ENCODE results near the gene TRERF1.
"Not testable (repeated sequence)": the region's sequence is repeated elsewhere in the genome, so short reads cannot be mapped to it uniquely, and the experiment has no call there.

Gene TRERF1, protein sequence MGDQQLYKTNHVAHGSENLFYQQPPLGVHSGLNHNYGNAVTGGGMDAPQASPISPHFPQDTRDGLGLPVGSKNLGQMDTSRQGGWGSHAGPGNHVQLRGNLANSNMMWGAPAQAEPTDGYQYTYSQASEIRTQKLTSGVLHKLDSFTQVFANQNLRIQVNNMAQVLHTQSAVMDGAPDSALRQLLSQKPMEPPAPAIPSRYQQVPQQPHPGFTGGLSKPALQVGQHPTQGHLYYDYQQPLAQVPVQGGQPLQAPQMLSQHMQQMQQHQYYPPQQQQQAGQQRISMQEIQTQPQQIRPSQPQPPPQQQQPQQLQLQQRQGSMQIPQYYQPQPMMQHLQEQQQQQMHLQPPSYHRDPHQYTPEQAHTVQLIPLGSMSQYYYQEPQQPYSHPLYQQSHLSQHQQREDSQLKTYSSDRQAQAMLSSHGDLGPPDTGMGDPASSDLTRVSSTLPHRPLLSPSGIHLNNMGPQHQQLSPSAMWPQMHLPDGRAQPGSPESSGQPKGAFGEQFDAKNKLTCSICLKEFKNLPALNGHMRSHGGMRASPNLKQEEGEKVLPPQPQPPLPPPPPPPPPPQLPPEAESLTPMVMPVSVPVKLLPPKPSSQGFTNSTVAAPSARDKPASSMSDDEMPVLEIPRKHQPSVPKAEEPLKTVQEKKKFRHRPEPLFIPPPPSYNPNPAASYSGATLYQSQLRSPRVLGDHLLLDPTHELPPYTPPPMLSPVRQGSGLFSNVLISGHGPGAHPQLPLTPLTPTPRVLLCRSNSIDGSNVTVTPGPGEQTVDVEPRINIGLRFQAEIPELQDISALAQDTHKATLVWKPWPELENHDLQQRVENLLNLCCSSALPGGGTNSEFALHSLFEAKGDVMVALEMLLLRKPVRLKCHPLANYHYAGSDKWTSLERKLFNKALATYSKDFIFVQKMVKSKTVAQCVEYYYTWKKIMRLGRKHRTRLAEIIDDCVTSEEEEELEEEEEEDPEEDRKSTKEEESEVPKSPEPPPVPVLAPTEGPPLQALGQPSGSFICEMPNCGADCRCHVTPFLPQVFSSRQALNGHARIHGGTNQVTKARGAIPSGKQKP (N-terminal part only)

DNA sequence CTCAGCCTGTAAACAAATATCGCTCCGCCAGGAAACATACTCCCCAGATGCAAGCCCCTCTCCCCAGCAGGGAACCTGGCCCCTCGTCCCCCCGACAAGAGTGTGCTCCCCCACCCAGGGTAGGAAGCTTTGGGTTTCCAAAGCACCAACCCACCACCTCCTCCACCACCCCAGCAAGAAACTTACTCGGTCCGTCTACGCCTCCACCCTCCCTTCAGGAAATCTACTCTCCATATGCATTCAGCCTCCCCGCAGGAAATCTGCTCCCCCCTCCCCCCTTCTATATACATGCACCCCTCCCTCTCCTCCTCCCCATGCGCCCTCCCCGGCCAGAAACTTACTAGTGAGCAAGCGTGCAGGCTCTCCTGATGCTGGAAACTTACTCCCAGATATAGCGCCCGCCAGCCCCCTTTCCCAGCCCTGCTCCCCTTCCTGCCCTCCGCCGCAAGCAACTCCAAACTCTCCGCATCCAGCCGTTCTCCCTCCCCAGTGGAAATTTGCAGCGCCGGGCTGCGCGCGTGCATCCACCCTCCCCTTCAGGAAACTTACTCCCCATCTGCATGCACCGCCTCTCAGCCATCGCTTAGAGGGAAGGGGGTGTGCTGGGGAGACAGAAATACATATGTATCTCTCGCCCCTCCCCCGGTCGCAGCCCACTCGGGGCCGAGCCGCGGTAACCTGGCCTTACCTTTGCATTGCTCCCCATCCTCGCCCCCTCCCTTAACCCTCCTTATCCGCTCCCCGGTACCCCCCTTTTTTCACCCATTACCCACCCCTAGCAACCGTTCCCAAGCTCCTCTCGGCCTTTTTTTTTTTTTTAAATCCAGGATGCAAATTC lies at the start of gene TRERF1:
TRERF1 (minus strand) TSS at position 594 of the 838 bp plus-strand sequence. CDS start 182,336 bp downstream, outside the sequence.
- no peak for DNase-seq

DNA sequence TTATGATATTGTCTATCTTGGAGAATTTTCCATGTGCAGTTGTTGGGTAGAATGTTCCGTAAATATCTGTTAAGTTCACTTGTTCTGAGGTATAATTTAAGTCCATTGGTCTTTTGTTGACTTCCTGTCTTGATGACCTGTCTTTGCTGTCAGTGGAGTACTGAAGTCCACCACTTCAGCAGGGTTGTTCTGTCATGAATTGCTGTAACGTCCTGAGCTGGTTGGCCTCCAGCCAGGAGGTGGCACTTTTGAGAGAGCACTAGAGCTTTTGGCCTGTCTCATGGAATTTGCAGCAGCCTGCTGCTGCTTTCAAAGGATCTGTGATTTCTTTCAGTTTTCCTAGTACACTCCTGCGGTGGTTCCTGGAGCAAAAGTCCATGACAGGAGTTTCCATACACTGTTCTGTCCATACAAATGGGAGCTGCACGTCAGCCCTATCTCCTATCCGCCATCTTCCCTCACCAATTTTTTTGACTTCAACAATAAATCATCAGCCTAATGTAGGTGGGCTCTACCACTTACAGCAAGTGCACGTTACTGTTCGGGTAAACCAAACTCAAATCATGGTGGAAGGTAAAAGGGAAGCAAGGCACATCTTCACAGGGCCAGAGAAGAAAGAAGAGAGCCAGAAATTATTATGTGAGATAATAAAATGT lies 46.9 kb upstream of the TRERF1 start:
- no peak for DNase-seq

DNA sequence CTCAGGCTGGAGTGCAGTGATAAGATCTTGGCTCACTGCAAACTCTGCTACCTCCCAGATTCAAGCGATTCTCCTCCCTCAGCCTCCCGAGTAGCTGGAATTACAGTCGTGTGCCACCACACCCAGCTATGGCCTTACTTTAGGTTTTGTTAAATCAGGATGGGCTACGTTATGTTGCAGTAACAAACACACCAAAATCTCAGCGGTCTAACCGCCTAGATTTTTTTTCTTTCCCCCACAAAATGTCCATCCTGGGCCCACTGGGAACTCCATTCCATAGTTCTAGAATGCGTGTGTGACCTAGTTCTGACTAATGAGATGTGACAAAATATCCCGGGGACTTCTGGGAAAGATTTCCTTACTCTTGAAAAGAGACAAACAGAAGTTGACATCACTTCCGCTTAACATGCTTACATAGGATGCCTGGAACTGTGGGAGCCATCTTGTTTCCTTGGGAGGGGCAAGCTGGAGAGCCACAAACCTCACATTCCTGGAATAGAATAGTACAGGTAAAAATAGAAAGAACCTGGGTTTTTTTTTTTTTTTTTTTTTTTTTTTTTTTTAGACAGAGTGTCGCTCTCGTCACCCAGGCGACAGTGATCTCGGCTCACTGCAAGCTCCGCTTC lies 42.3 kb upstream of the TRERF1 start:
- DNase-seq: no peak

DNA sequence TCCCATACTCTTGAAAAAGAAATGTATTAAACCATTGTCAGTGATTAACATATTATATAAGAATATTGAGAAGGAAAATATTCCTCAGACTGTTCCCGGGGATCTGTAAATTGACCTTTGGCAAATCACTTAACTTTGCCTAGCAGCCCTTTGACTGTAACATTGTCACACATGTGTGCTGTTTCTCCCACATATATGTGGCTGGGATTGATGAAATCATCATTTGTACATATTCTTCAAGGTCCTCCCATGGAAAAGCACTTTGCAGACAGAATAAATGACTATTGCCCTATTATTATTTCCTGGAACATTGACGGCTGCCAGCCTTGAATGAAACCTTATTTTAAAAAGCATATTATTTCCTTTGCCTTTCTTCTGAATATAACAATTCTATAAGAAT lies 36.4 kb upstream of the TRERF1 start:
- no peak for DNase-seq

DNA sequence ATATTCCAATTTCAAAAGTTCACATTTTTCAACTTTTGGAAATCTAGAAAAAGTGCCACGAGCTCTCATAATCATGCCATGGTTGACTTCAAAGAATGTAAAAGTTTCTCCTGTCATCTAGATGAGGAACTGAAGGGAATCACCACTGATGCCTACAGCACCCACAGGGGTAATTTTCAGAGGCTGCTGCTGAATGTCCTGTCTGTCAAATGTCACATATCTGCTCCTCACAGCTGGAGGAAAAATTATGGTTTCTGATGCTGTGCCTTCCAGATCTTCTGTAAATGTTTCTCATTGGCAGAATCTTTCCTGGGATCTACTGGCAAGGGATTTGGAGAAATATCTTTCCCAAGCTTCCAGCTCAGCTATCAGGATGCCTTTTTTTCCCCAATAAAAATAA lies 32.5 kb upstream of the TRERF1 start:
- DNase-seq: no peak

DNA sequence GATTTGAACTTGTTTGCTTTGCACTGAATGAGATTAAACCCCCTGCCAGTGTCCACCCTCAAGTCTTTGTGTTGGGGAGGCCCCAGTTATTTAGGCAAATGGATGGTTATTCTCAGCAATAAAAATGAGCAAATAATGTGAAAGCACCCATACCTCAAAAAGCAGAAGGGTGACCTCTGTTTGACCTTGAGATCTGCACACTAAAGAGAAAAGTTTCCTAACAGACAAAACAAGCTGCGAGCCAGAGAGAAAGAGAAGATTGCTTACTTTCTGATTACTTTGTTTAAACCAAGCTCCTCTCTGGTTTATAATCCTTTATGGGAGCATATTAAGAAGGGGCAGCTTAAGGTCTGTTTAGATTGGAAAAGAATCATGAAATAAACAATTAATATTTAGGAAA lies 30.4 kb upstream of the TRERF1 start:
- no peak for DNase-seq

DNA sequence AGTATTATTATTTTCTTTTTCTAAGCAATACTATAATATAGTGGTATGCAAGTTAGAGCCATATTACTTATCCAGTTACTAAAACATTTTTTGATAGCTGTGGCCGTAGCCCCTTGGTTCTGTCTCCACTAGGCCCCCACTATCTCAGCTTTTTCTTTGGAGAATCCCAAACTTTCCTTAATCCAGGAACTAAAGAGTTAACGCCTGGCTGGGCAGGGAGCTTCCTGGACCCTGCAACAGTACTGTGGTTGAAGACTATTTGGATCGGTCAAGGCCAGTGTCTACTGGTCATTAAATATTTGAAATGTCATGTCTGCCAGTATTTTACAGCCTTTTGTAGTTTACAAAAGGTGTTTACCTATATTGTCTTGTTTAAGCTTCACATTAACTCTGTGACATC lies 20.0 kb upstream of the TRERF1 start:
- no peak for DNase-seq

DNA sequence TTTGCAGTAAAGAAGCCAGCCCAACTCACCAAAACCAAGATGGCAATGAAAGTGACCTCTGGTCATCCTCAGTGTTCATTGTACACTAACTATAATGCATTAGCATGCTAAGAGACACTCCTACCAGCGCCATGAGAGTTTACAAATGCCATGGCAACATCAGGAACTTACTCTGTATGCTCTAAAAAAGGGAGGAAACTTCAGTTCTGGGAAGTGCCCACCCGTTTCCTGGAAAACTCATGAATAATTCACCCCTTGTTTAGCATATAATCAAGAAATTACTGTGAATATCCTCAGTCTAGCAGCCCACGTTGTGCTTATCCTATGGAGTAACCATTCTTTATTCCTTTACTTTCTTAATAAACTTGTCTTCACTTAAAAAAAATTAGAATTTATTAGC lies 19.4 kb upstream of the TRERF1 start:
- no peak for DNase-seq

DNA sequence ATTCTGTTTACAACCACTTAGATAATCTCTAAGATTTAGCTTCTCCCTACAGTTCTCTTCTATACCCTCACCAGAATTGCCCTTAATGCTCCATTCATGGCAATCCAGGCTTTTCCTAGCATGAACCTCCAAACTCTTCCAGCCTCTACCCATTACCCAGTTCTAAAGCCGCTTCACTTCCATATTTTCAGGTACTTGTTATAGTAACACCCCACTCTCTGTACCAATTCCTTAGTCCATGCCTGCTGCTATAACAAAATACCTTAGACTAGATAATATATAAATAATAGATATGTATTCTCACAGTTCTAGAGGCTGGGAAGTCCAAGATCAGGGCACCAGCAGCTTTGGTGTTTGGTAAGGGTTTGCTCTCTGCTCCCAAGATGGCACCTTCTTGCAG lies 16.5 kb upstream of the TRERF1 start:
- no peak for DNase-seq

DNA sequence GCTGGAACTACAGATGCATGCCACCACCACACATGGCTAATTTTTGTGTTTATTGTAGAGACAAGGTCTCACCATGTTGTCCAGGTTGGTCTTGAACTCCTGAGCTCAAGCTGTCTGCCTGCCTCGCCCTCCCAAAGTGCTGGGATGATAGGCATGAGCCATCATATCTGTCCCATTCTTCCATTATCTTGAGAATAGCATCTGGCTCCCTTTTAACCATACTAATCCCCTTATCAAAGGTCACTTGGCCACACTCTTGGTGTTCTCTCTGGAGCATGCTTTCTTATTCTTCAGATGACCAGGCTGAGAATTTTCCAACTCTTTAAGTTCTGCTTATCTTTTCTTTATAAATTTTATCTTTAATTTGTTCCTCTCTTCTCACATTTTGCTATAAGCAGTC lies 15.9 kb upstream of the TRERF1 start:
- no peak for DNase-seq

DNA sequence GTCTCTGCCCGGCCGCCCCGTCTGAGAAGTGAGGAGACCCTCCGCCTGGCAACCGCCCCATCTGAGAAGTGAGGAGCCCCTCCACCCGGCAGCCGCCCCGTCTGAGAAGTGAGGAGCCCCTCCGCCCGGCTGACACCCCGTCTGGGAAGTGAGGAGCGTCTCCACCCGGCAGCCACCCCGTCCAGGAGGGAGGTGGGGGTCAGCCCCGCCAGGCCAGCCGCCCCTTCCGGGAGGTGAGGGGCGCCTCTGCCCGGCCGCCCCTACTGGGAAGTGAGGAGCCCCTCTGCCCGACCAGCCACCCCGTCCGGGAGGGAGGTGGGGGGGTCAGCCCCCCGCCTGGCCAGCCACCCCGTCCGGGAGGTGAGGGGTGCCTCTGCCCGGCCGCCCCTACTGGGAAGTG lies 14.7 kb upstream of the TRERF1 start:
- DNase-seq: not testable (repeated sequence)

DNA sequence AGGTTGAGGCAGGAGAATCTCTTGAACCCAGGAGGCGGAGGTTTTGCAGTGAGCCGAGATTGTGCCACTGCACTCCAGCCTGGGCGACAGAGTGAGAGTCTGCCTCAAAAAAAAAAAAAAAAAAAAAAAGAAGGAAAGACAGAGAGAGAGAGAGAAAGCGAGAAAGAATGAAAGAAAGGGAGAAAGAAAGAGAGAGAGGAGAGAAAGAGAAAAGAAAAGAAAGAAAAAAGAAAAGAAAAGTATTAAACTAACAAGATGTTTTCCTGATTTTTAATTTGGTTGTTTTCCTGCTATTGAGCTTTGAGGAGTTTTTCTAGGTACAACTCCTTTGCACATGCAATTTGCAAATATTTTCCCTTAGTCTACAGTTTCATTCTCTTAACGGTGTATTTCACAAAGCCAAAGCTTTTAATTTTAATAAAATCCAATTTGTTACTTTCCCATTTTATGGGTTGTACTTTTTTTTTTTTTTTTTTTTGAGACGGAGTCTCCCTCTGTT lies 10.8 kb upstream of the TRERF1 start:
- no peak for DNase-seq

DNA sequence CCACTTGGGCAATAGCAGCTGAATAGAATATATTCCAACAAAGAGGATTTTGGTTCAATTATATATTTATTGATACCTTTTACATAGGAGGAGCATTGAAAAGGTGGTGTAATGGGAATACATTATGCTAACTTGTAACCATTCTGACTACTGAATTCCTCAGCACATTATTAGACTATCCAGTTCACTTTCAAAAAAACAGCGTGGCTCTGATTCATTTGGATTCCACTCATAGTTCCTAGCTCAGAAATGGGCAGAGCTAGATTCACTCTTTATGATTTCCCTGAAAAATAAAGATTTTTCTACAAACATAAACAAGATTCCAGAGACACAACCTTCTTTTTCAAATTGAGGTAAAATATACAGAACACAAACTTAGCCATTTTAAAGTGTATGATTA lies 9.2 kb upstream of the TRERF1 start:
- DNase-seq: no peak

DNA sequence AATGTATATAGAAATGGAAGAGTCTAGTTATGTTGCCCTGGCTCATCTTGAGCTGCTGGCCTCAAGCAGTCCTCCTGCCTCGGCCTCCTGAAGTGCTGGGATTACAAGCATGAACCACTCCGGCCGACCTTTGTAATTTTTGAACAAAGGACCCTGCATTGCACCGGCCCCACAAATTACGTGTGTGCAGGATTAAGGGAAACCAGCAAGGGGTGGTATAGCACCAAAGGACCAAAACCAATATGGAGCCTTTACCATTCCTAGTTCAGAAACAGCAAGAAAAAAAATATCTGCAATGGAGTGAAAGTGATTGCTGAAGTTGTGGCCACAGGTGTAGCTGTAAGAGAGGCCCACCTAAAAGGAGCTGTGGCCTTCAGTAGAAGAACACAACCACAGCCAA lies 8.2 kb upstream of the TRERF1 start:
- DNase-seq: no peak

DNA sequence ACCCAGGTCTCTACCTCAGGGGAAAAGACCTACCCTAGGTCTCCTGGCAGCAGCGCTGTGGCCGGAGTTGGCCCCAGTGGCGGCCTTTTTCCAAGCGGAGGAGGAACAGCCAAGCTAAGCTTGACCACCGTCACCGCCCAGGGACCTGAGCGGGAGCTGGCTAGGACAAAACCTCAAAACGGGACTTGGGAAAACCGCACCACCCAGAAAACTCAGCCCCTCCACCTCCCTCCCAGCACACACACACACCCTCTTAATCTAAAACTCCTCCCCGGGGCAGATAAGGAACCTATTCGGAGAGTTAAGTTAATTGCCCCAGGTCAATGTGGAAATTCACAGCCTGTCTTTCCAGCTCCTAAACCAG lies 2.7 kb upstream of the TRERF1 start:
- no peak for DNase-seq

DNA sequence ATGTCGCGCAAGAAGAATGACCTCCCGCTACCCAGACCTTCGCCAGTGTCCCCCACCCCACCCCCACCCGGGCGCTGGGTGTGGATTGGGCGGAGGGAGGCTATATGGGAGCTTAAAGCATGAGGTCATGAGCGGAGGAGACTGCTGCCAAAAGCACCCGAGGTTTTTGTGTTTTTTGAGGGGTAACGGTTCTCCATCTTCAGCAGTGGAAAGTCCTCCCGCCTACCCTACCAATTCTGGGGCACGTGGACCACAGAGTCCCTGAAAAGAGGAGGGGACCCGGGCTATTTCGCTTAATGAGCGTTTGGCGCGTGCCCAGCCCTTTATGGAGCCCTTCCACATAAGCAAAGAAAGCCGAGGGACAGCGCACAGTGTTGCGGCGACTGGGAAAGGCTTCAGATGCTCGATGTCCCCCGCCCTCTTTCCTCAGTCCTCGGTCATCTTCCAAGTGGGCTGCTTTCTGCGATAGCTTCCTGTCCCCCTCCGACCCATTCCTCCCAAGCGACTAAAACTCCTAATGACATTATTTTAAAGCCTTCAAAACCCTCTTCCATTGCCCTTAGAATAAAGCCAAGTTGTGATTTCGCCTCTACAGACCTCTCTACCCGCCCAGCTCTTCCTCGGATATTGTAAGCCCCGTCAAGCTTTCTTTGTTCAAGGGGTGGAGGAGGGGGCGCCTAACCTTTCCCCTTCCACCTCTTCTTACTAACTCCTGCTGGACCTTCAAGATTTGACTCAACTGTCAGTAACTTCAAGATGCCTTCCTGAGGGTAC lies 2.1 kb upstream of the TRERF1 start:
- DNase-seq: no peak

DNA sequence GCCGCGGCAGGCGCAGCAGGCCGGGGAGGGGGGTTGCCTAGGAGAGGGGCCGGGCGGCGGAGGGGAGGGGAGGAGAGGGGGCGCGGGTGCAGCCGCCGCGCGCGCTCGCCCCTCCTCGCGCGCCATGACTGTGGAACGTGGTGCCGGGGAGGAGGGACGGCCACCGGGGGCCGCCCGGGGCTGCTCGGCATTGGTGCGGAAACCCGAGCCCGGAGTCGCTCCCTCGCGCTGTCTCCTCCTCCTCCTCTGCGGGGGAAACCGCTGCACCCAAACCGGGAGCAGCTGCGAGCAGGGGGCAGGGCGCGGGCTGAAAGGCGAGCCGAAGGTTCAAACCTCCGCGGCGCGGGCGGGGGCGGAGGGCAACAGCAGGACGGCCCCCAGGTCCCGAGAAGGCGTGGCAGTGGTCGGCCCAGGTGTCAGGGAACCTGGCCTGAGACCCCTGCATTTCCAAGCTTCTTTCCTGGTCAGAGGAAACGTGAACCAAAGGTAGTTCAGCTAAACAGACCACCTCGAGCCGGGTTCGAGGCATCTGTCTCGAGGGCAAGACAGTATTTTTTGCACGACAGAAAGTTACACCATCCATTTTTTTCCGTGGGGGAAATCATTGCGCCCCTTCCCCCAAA lies 1.4 kb upstream of the TRERF1 start:
- DNase-seq: peak; percentile 64

DNA sequence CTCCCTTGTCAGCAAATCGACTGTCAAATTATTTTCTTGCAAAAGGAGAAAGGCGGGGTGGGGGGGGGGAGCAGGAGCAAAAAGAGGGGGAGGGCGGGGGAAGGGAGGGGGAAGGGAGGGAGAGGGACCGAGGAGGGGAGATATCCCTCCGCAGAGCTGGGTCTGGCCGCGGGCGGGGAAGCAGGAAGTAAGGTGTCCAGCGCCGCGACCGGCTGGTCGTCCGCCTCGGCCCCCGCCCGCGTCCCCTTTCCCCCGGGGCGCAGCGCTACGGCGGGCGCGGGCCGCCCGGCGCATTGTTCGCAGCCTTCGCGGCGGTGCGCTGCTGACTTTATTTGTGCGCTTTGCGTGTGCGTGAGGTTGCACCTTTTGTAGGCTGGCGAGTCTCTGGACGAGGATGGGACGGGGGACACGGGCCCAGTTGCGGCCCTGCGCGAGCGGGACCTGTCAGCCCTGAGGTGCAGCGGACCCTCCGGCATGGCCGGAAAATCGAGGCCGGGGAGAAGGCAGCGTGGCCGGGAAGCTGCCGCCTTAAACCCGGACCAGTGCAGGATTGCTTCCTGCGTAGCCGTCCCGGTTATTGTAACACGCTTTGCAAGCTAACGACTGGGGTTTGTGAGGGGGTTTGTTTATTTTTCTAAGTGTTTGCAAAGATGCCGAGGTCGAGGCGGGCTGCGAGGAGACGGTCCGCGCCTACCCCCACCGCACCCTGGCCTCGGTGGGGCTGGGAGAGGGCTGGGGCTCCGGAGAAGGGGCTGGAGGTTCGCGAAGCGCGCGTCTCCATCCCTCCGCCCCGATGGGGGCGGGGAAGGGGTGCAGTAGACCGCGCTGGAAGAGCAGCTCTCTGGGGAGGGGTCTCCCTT lies 675 bp upstream of the TRERF1 start:
- peak; percentile 49 for DNase-seq

All from NCI-H1048 (cell line).